Heart left ventricle (tissue), 16 donors: ENCODE measurements around the gene CCNL1. TPM values are rescaled to one million over a fixed set of nuclear protein-coding genes. Genes with fewer than 3 reads are reported as not detected.

Source experiments
- ATAC-seq, 4 donors: fragments of 200-7000 bp; cut with Tn5 transposase; one replicate each; pipeline ENCODE4 v1.9.1; 2020 to 2022; ENCODE audit warnings: moderate library complexity in 4 of 4, mild to moderate bottlenecking in 3 of 4, moderate number of reproducible peaks in 1 of 4
- DNase-seq, 5 donors: peaks; one replicate each; pipeline ENCODE4 v3.0.0-alpha.2; 2020
- H3K27ac ChIP-seq, 12 donors: fragments of 200-600 bp; sonication (generic) in 4 of 12; one replicate each; pipeline versions ENCODE4 v1.5.0 to v1.8.0; 2016 to 2022; ENCODE audit warnings: mild to moderate bottlenecking in 2 of 12
- H3K27me3 ChIP-seq, 9 donors: fragments of 200-600 bp; sonication (generic) in 2 of 9; one replicate each; pipeline versions ENCODE4 v1.5.1 to v1.8.0; 2016 to 2022; ENCODE audit warnings: mild to moderate bottlenecking in 3 of 9
- H3K36me3 ChIP-seq, 9 donors: fragments of 200-600 bp; sonication (generic) in 2 of 9; one replicate each; pipeline versions ENCODE4 v1.5.0 to v1.8.0; 2018 to 2022; ENCODE audit warnings: mild to moderate bottlenecking in 2 of 9
- H3K4me1 ChIP-seq, 12 donors: fragments of 200-600 bp; sonication (generic) in 4 of 12; one replicate each; pipeline versions ENCODE4 v1.5.0 to v1.8.0; 2016 to 2022; ENCODE audit warnings: mild to moderate bottlenecking in 3 of 12
- H3K4me3 ChIP-seq, 12 donors: fragments of 200-600 bp; sonication (generic) in 4 of 12; one replicate each; pipeline versions ENCODE4 v1.5.0 to v1.8.0; 2017 to 2022; ENCODE audit warnings: mild to moderate bottlenecking in 9 of 12, moderate library complexity in 4 of 12
- H3K9me3 ChIP-seq, 12 donors: fragments of 200-600 bp; sonication (generic) in 4 of 12; one replicate each; pipeline versions ENCODE4 v1.5.0 to v1.8.0; 2016 to 2022; ENCODE audit warnings: mild to moderate bottlenecking in 1 of 12
- CTCF ChIP-seq, 12 donors: fragments of 200-600 bp; sonication (generic) in 4 of 12; IDR thresholded peaks; one replicate each; pipeline versions ENCODE4 v1.5.0 to v1.8.0; 2018 to 2022; ENCODE audit warnings: antibody characterized with exemption in 12 of 12, mild to moderate bottlenecking in 5 of 12
- POLR2A ChIP-seq, 2 donors: fragments of 450-650 bp; IDR thresholded peaks; one replicate each; pipeline ENCODE4 v1.6.1; 2017; ENCODE audit warnings: antibody characterized with exemption in 2 of 2, mild to moderate bottlenecking in 2 of 2, moderate library complexity in 2 of 2
- WGBS, 4 donors: extraction: QIAGEN DNeasy Blood & Tissue Kit in 2 of 4; methylation state at CpG; one replicate each; pipeline versions ENCODE4 v1.1.5 to v1.1.7; 2013 to 2018; 5-methylcytosine and 5-hydroxymethylcytosine counted together
- intact Hi-C, 10 donors: fragments of 100-400 bp; cut with DNase I; formaldehyde crosslinking; loops; one replicate each; pipeline versions ENCODE4 v1.11.1 to v1.14.2; 2022
- polyA plus RNA-seq, 2 donors: library from polyadenylated mRNA; stranded (reverse); fragments of 200-250 nt; gene quantifications; one replicate each; pipeline ENCODE4 v1.2.3, GENCODE V29; 2013
- total RNA-seq, 9 donors: library from RNA; depleted of rRNA in 2 of 9; stranded (reverse); fragments of >200 nt in 2 of 9; fragmentation: NEBNext Ultra II Directional in 3 of 9; extraction: Animal tissue kit (Norgen Biotek cat#: 25700) in 3 of 9; gene quantifications; one replicate each; pipeline versions ENCODE4 v1.1.0 to v1.2.4, GENCODE V29; 2016 to 2023
- donor health status: ischemic (EF 13 %, LVEDD 7.1; RV severe dilation, severe dysfunction).
- donor health status: healthy with polysubstance abuse.
- donor health status: DM: no; HTN: yes; CAD: no.
- donor health status: DM: no; HTN: no; CAD: no.
- donor health status: ischemic (EF 25% LVEDD 6.9; RV normal size, moderate dysfunction).
- donor health status: ischemic (EF 25% LVEDD 5.7; RV mildly dilated, moderate dysfunction).
- donor health status: healthy.
- donor health status: DM: yes; HTN: yes; CAD: no.
- donor health status: ischemic (EF 35%, LVEDD 5.7; RV mildly dilated, moderate dysfunction).
- donor health status: nonischemic (EF 11% LVEDD 7.7; RV severe dilation, severe dysfunction).
- donor health status: DM: yes; HTN: yes; CAD: no.
- donor health status: PGD.
- donor health status: ischemic (EF 29% LVEDD 5.4; RV normal size, mild dysfunction).
- donor health status: nonischemic (EF 23%, LVEDD 6.1; RV moderate dilation, normal function).

The CCNL1 gene
- total and polyA plus RNA-seq, 11 donors, result 15.5 to 66.7 (median 25.3) TPM

DNA sequence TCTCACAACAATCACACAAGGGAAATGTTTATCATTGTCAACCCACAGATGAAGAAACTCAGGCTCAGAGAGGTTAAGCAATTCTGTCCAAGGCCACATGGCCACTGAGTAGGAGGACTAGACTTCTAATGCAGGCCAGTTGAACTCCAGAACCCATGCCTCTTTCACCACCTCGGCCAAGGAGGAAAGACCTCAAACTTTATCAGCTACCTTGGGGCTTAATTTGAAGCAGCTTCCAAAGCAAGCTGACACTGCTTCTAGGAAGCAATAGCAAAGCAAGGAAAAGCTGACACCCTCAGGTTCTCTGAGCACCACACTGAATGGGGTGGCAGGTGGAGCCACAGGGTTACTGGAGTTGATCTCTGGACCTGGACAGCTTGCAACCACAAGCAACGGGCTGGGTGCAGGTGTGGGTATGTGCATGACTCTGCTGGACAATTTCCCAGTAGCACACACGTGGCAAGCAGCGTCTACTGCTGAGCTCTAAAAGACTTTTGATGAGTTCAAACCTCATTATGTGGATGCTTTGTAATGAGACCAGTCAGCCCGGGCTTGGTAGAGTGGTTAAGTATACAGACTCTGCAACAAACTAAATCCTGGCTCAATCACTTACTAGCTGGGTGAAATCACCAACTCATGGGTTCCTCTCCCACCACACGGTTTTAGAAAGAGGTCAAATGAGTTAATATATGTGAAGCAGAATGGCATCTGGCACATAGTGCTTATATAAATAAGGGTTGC, 23.1 kb downstream of the CCNL1 start:
- no peaks in the 10 kb centered on the region for H3K9me3 ChIP-seq
- whole genome bisulfite sequencing, 4 donors, result 23 to 44% (median 35%) methylated on average over 6 of the region's 6 CpGs
- H3K36me3 ChIP-seq, result peaks cover 0 to 40% (median 16%) of the 10 kb centered on the region in 9 donors
- intact Hi-C loops, result loop anchor here (1.0 to 10.0 kb wide), 18 partner anchors 44 to 990 kb away; partner anchors contain the start of genes LEKR1 (in 4 of the 10), TIPARP (in 4 of the 10) and SSR3 (in 1 of the 10)
- peak; percentile 10 to 60 (median 20) for ATAC-seq
- H3K27me3 ChIP-seq, result no peaks in the 10 kb centered on the region
- no peak for DNase-seq
- H3K4me1 ChIP-seq, result peaks cover 3 to 57% (median 36%) of the 10 kb centered on the region in 12 donors
- no peak for TF ChIP-seq CTCF (IDR thresholded peaks at IDR 0.05)
- no peak for TF ChIP-seq POLR2A (IDR thresholded peaks at IDR 0.05)
- H3K27ac ChIP-seq, result peak overlapping the region; percentile 19 to 71 (median 56)
- H3K4me3 ChIP-seq, result no peak overlapping the region

DNA sequence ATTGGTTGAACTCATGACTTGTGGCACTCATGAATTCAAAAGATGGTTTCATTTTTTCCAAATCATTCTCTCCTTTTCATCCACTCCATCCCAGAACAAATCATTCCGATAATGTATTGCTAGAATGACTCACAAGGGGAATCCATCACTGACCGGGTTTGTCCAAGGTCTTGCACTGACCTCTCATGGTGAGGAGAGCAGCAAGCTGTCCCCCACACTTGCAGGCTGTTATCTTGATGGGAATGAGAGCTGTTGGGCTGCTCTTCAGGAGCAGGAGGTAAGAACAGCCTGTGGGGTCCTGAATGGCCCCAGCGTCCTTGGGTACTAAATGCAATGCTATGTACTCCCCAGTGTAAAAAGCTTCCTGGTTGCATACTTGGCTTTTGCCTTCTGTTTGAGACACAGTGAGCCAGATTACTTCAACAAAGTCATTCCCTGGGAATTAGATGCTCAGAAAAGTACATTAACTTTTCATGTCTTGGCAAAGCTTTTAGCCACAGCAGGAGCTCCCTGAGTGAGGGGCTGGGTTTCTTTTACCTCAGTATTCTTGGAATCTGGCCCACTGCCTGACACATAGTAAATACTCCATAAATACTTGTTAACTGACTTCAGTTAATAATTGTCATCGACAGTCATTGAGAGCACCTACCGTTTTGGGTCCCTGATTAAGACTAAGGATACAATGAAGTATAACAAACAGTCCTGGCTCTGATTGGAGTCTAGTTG, 24.1 kb downstream of the CCNL1 start:
- intact Hi-C loops, result loop anchor here (2.0 to 10.0 kb wide), 17 partner anchors 43 to 989 kb away; partner anchors contain the start of genes LEKR1 (in 4 of the 10), TIPARP (in 4 of the 10) and SSR3 (in 1 of the 10)
- Histone ChIP-seq H3K36me3 (peaks cover 0 to 30% (median 6%) of the 10 kb centered on the region in 9 donors), H3K27ac (peak overlapping the region; percentile 20 to 71 (median 56)), H3K4me3 (no peak overlapping the region), H3K9me3 (no peaks in the 10 kb centered on the region), H3K27me3 (no peaks in the 10 kb centered on the region), H3K4me1 (peaks cover 5 to 62% (median 42%) of the 10 kb centered on the region in 12 donors)
- DNase-seq (no peak), ATAC-seq (peak; percentile 17 to 45 (median 30))
- 40 to 53% (median 42%) methylated on average over 5 of the region's 5 CpGs for WGBS, 4 donors
- TF ChIP-seq POLR2A (IDR thresholded peaks at IDR 0.05) (no peak), CTCF (IDR thresholded peaks at IDR 0.05) (peak in 7 of 12 donors; percentile 8 to 40 (median 31))

- Histone ChIP-seq H3K27ac (peak overlapping the region; percentile 20 to 71 (median 58)), H3K36me3 (peaks cover 0 to 18% (median 5%) of the 10 kb centered on the region in 9 donors), H3K27me3 (no peaks in the 10 kb centered on the region), H3K4me3 (no peak overlapping the region), H3K4me1 (peaks cover 6 to 73% (median 51%) of the 10 kb centered on the region in 12 donors), H3K9me3 (no peaks in the 10 kb centered on the region)
- WGBS, 4 donors, result 20 to 46% (median 25%) methylated on average over 1 of the region's 1 CpG
- intact Hi-C loops, result loop anchor here (1.0 to 10.0 kb wide), 21 partner anchors 42 to 987 kb away; partner anchors contain the start of genes LEKR1 (in 6 of the 10), TIPARP (in 5 of the 10) and SSR3 (in 1 of the 10)
- peak in 2 of 4 donors; percentile 43 to 60 for ATAC-seq
- DNase-seq, result no peak
- TF ChIP-seq POLR2A (IDR thresholded peaks at IDR 0.05), result no peak
- no peak for TF ChIP-seq CTCF (IDR thresholded peaks at IDR 0.05)
Measured at GRCh38 chr3:157134620-157135191, 25.2 kb downstream of the CCNL1 start.
